Keratinocyte (primary cell): ENCODE data around the gene HSH2D. TPM values are rescaled to one million over a fixed set of nuclear protein-coding genes. Genes with fewer than 3 reads are reported as not detected.

Experiments used
- DNase-seq: peaks from one replicate; pipeline ENCODE4 v3.0.0-alpha.2; 2011; ENCODE audit warnings: low read depth, missing footprints, low spot score
- FAIRE-seq: peaks from 2 replicates; lab custom pipeline; 2011; peaks lifted over from hg19 to GRCh38; lab: Jason Lieb, UNC
- H2AFZ ChIP-seq: 2 replicates; pipeline ENCODE4 v1.6.0; 2012; ENCODE audit warnings: low read length, control low read depth, inconsistent platforms; ENCODE audit not compliant: control insufficient read depth
- H3K27ac ChIP-seq: 2 replicates; pipeline ENCODE4 v1.5.1; 2011; ENCODE audit warnings: low read length; ENCODE audit not compliant: control insufficient read depth, insufficient read depth
- H3K27me3 ChIP-seq: 3 replicates; pipeline ENCODE4 v1.6.0; 2011; ENCODE audit warnings: low read length; ENCODE audit not compliant: control insufficient read depth, insufficient read depth; ENCODE audit errors: extremely low read depth
- H3K36me3 ChIP-seq, 2 experiments: 2 replicates in 1 of 2; 3 replicates in 1 of 2; pipeline ENCODE4 v1.5.1; 2011; ENCODE audit warnings: low read length in 2 of 2, mild to moderate bottlenecking in 1 of 2; ENCODE audit not compliant: control insufficient read depth in 2 of 2, insufficient read depth in 2 of 2; ENCODE audit errors: extremely low read depth in 1 of 2
- H3K4me1 ChIP-seq: 3 replicates; pipeline ENCODE4 v1.5.1; 2011; ENCODE audit warnings: low read length; ENCODE audit not compliant: control insufficient read depth, insufficient read depth; ENCODE audit errors: extremely low read depth
- H3K4me2 ChIP-seq: 3 replicates; pipeline ENCODE4 v1.6.0; 2011; ENCODE audit warnings: low read depth, low read length; ENCODE audit not compliant: control insufficient read depth, insufficient read depth; ENCODE audit errors: extremely low read depth
- H3K4me3 ChIP-seq, 3 experiments: fragments of 200-600 bp in 1 of 3; sonication (generic) in 1 of 3; 2 replicates in 2 of 3; 3 replicates in 1 of 3; pipeline ENCODE4 v1.5.1; 2011 to 2016; ENCODE audit warnings: low read length in 3 of 3, mild to moderate bottlenecking in 3 of 3, control low read depth in 2 of 3, inconsistent platforms in 1 of 3, low read depth in 1 of 3, mixed read lengths in 1 of 3, mixed run types in 1 of 3, moderate library complexity in 1 of 3; ENCODE audit not compliant: control insufficient read depth in 2 of 3, insufficient read depth in 2 of 3; ENCODE audit errors: extremely low read depth in 1 of 3
- H3K79me2 ChIP-seq: 2 replicates; pipeline ENCODE4 v1.6.0; 2012; ENCODE audit warnings: low read length; ENCODE audit not compliant: control insufficient read depth, insufficient read depth
- H3K9ac ChIP-seq: 3 replicates; pipeline ENCODE4 v1.6.0; 2011; ENCODE audit warnings: low read length; ENCODE audit not compliant: control insufficient read depth, insufficient read depth; ENCODE audit errors: extremely low read depth
- H3K9me1 ChIP-seq: 3 replicates; pipeline ENCODE4 v1.6.0; 2011; ENCODE audit warnings: low read length; ENCODE audit not compliant: control insufficient read depth, insufficient read depth; ENCODE audit errors: extremely low read depth
- H3K9me3 ChIP-seq: 2 replicates; pipeline ENCODE4 v1.5.1; 2012; ENCODE audit warnings: low read depth, low read length; ENCODE audit not compliant: control insufficient read depth
- H4K20me1 ChIP-seq: 3 replicates; pipeline ENCODE4 v1.6.0; 2011; ENCODE audit warnings: low read length; ENCODE audit not compliant: control insufficient read depth, insufficient read depth; ENCODE audit errors: extremely low read depth
- CTCF ChIP-seq, 3 experiments: IDR thresholded peaks in 1 of 3; conservative IDR thresholded peaks in 1 of 3; optimal IDR thresholded peaks in 1 of 3; 2 replicates in 2 of 3; 3 replicates in 1 of 3; pipeline versions ENCODE3 to v1.5.1; 2011; ENCODE audit warnings: low read length in 3 of 3, mild to moderate bottlenecking in 3 of 3, moderate library complexity in 2 of 3, control low read depth in 1 of 3, inconsistent platforms in 1 of 3; ENCODE audit not compliant: insufficient read depth in 2 of 3; ENCODE audit errors: extremely low read depth in 1 of 3
- EZH2 ChIP-seq: IDR thresholded peaks from one replicate; pipeline ENCODE4 v1.6.1; 2012; ENCODE audit warnings: inconsistent platforms, mild to moderate bottlenecking, low read length, moderate library complexity
- dilution Hi-C: fragments of 300-500 bp; cut with MboI; formaldehyde crosslinking; loops from one replicate; pipeline ENCODE4 v1.7.0; 2020; ENCODE audit warnings: low sequenced_read_pairs; ENCODE audit not compliant: extremely low pct_ligation_motif_present
- polyA plus RNA-seq, 5 experiments: library from polyadenylated mRNA; depleted of rRNA in 3 of 5; stranded (reverse) in 3 of 5; stranded (forward) in 1 of 5; unstranded in 1 of 5; fragments of >200 nt; gene quantifications; 1 replicate in 1 of 5; 2 replicates in 3 of 5; 3 replicates in 1 of 5; pipeline versions ENCODE4 v1.2.1 to v1.2.3, GENCODE V29; 2011 to 2012; ENCODE audit warnings: missing spikeins in 2 of 5, low read depth in 1 of 5, low replicate concordance in 1 of 5

The HSH2D gene
- polyA plus RNA-seq, 1 donor (not counting 4 experiments of a cell fraction or from before 2014, with no cell fraction given), result 1.1 TPM

GRCh38 chr19:16167055-16167454, 23.6 kb downstream of the HSH2D start:
- no peak overlapping the region for H3K4me2 ChIP-seq
- FAIRE-seq, result no peak
- no peaks in the 10 kb centered on the region for H3K36me3 ChIP-seq
- no peak overlapping the region for H2AFZ ChIP-seq
- no peaks in the 10 kb centered on the region for H3K79me2 ChIP-seq
- H3K9ac ChIP-seq, result no peak overlapping the region
- no peaks in the 10 kb centered on the region for H3K9me3 ChIP-seq
- H3K27me3 ChIP-seq, result no peaks in the 10 kb centered on the region
- H3K27ac ChIP-seq, result no peak overlapping the region
- no peaks in the 10 kb centered on the region for H4K20me1 ChIP-seq
- no peaks in the 10 kb centered on the region for H3K4me1 ChIP-seq
- no peak overlapping the region for H3K4me3 ChIP-seq
- dilution Hi-C loops, result no loop called here
- no peak for DNase-seq
- TF ChIP-seq CTCF (optimal IDR thresholded peaks at IDR 0.05 in 1 of 3, IDR thresholded peaks at IDR 0.05 in 1 of 3, conservative IDR thresholded peaks at IDR 0.05 in 1 of 3; ENCODE audit: extremely low read depth in 1 of 3, insufficient read depth in 2 of 3, low read length in 3 of 3), result no peak
- no peak for TF ChIP-seq EZH2
- no peaks in the 10 kb centered on the region for H3K9me1 ChIP-seq

GRCh38 chr19:16168465-16169081, 25.1 kb downstream of the HSH2D start:
- TF ChIP-seq CTCF (optimal IDR thresholded peaks at IDR 0.05 in 1 of 3, IDR thresholded peaks at IDR 0.05 in 1 of 3, conservative IDR thresholded peaks at IDR 0.05 in 1 of 3; ENCODE audit: extremely low read depth in 1 of 3, insufficient read depth in 2 of 3, low read length in 3 of 3) (no peak), EZH2 (no peak)
- FAIRE-seq (no peak), DNase-seq (no peak)
- Histone ChIP-seq H3K4me2 (no peak overlapping the region), H3K9me3 (no peaks in the 10 kb centered on the region), H3K27ac (no peak overlapping the region), H3K27me3 (no peaks in the 10 kb centered on the region), H3K36me3 (no peaks in the 10 kb centered on the region), H4K20me1 (no peaks in the 10 kb centered on the region), H3K9me1 (no peaks in the 10 kb centered on the region), H3K4me1 (no peaks in the 10 kb centered on the region), H3K79me2 (no peaks in the 10 kb centered on the region), H2AFZ (no peak overlapping the region), H3K4me3 (no peak overlapping the region), H3K9ac (no peak overlapping the region)
- dilution Hi-C loops, result no loop called here
